GM19099 (cell line): ENCODE measurements around the gene FGF7.

Source experiments
- POLR2A ChIP-seq: IDR thresholded peaks from 3 replicates; pipeline ENCODE4 v1.6.1; 2011; ENCODE audit warnings: low read depth; ENCODE audit not compliant: insufficient read length; ENCODE audit errors: extremely low read depth

The FGF7 gene

GRCh38 chr15:49435174-49435573 lies 12.1 kb downstream of the FGF7 start:
- no peak for TF ChIP-seq POLR2A

GRCh38 chr15:49436751-49437150 lies 13.7 kb downstream of the FGF7 start:
- no peak for TF ChIP-seq POLR2A

GRCh38 chr15:49438962-49439631 lies 16.1 kb downstream of the FGF7 start:
- TF ChIP-seq POLR2A = no peak

- TF ChIP-seq POLR2A = no peak
Observed at GRCh38 chr15:49439678-49440395, 16.8 kb downstream of the FGF7 start.

- no peak for TF ChIP-seq POLR2A
Observed at GRCh38 chr15:49441356-49441755, 18.3 kb downstream of the FGF7 start.

GRCh38 chr15:49441816-49442215 lies 18.8 kb downstream of the FGF7 start:
- TF ChIP-seq POLR2A = no peak

- no peak for TF ChIP-seq POLR2A
Observed at GRCh38 chr15:49452595-49452994, 29.6 kb downstream of the FGF7 start.

DNA sequence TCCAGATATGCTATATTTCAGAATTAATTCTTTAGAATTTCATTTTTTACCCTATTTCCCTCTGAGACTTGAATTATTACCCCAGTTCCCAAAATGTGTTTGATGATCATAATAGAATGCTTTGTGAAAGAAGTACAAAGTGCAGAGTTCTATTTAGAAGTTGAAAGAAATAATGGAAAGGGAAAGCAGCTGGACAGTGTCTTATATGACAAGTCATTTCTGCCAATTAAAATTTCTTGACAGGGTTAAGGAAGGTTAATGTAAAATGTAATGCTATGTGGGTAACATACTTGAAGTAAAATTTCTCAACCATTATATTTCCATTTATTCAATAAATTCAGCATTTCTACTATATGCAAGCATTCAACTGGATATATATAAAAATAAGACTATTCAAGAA lies 33.1 kb downstream of the FGF7 start:
- TF ChIP-seq POLR2A = no peak

DNA sequence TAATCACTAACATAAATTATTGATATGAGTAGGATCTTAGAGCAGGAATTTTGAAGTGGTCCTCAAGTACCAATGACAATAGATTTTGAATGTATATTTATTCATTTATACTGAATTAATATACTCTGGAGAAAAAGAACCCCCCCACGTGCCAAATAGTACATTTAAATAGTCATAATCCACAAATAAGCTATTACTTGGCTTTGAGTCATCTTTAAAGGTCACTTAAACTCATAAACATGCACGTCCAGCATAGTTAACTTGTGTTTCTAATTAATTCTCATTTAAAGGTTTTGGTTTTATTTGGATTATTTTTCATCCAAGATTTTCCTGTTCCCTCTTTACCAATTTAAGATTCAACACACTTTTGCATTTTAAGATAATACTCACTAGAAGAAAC lies 35.1 kb downstream of the FGF7 start:
- no peak for TF ChIP-seq POLR2A

DNA sequence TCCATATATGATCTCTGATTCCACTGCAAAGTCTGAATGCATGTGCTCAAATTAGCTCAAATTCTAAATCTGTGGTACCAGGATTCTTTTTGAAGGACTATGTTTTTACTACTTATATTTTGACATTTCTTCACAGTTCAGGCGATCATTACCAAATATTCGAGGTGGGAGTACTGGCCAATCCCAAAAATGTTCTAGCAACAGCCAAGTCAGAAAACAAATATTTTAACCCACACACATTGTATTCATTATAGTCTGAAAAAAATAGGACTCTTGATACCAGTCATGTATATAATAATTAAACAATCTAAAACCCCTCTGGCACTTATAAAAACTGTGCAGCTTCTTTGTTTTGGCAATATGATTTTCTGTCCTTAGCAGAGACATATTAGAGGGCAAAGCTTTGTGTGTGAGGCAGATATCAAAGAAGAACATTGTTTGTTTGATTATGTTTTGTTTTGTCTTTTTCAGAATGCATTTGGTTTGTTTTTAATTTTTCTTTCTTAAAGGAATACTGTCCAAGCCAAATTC lies 37.4 kb downstream of the FGF7 start:
- no peak for TF ChIP-seq POLR2A

DNA sequence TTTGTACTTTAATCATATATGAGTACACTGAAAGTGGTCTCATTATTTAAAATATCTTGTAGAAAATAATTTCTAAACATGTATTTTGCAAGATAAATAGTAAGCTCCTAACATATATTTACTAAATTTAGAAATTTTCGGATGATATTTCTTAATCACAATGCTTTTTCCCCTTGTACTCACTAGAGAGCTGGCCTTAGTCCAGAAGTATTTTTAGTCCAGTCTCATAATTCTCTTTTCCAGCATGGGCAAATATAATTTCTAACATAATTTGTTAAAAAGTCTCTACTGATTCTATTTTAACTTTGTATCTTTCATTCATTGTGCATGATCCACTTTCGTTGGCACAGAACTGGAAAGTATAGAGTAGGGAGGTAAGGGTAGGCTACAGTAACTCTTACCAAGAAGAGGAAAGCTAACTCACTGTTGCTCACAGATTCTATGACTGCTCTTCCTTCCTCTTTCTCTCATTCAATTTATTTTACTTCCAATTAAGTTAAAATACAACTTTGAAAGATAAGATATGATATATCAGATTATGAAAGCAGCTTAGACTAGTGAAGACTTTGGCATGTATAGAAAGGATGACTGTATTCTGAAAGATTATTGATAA lies 39.3 kb downstream of the FGF7 start:
- no peak for TF ChIP-seq POLR2A

GRCh38 chr15:49464522-49464921 lies 41.5 kb downstream of the FGF7 start:
- no peak for TF ChIP-seq POLR2A

DNA sequence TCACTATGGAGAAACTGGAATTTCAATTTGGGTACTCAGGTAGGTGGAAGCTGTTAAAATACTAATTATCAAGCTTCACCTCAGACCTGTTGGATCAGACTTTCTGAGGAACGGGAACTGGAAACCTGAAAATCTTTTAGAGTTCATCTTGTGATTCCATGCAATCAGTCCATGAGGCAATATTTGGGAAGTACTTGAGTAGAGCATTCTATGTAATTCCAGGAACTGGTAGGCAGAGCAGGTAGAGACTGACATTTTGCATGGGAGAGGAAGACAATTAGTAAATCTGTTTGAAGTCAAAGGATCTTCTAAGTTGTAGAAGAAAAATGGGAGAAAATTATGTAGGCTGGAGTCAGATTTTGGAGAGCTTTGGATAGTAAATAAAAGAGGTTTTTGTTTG lies 43.1 kb downstream of the FGF7 start:
- no peak for TF ChIP-seq POLR2A

- no peak for TF ChIP-seq POLR2A
Observed at GRCh38 chr15:49467746-49468480, 44.9 kb downstream of the FGF7 start.

DNA sequence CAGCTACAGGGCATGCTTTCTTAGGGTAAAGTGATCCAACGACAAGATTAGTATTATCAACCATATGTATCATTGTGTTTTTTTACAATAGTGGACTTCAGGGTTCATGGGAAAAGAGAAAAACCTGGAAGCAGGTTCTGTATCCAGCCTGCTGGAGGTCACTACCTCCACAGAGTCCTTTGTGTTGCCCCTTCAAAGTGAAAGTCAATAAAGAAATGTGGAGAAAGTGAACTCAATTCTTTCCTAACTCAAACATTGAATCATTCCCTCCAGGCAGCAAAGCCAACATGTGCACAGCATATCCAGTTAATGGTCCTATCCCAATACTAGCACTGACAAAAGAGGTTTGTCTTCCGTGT lies 45.4 kb downstream of the FGF7 start:
- TF ChIP-seq POLR2A = no peak
